PC-3 (cell line): ENCODE results near the gene SMIM33. TPM values are rescaled to one million over a fixed set of nuclear protein-coding genes. Genes with fewer than 3 reads are reported as not detected.
A peak's percentile ranks its signal among the peaks of the same experiment; 100 is the strongest.

Experiments
- ATAC-seq: fragments of 200-7000 bp; cut with Tn5 transposase; 2 replicates; pipeline ENCODE4 v1.9.1; 2020; ENCODE audit warnings: mild to moderate bottlenecking, moderate library complexity
- BruUV-seq: library from RNA; stranded (reverse); fragments of 400-500 nt; replicated peaks from 2 replicates; lab custom pipeline; 2021; lab: Mats Ljungman, UMichigan
- CTCF ChIA-PET: fragments of 300-600 bp; sonication (Branson Sonifier 250); formaldehyde crosslinking; loops from one replicate; lab custom pipeline; 2022; ENCODE audit warnings: antibody characterized with exemption; lab: Charles Lee
- POLR2A ChIA-PET: fragments of 300-600 bp; sonication (Branson Sonifier 250); formaldehyde crosslinking; loops from one replicate; lab custom pipeline; 2022; ENCODE audit warnings: antibody characterized with exemption; ENCODE audit not compliant: unreplicated experiment; lab: Charles Lee
- DNase-seq: peaks from one replicate; pipeline ENCODE4 v3.0.0-alpha.2; 2015
- H2AFZ ChIP-seq: fragments of 300-600 bp; sonication (generic); 2 replicates; pipeline ENCODE4 v1.6.0; 2016; ENCODE audit warnings: antibody characterized with exemption, low read length
- H3F3A ChIP-seq: fragments of 300-600 bp; sonication (generic); one replicate; pipeline ENCODE4 v1.6.0; 2017; ENCODE audit warnings: antibody characterized with exemption, low read length, control low read depth, mild to moderate bottlenecking; ENCODE audit not compliant: unreplicated experiment
- H3K27ac ChIP-seq: fragments of 300-600 bp; sonication (generic); 2 replicates; pipeline ENCODE4 v1.5.1; 2016; ENCODE audit warnings: mild to moderate bottlenecking, low read length
- H3K27me3 ChIP-seq: fragments of 300-600 bp; sonication (generic); 2 replicates; pipeline ENCODE4 v1.6.1; 2016; ENCODE audit warnings: low read length, mixed read lengths
- H3K36me3 ChIP-seq: fragments of 300-600 bp; sonication (generic); 2 replicates; pipeline ENCODE4 v1.6.1; 2016; ENCODE audit warnings: low read depth, mixed run types, low read length, mixed read lengths
- H3K4me1 ChIP-seq: fragments of 300-600 bp; sonication (generic); 2 replicates; pipeline ENCODE4 v1.5.1; 2016; ENCODE audit warnings: low read length; ENCODE audit not compliant: insufficient read depth
- H3K4me2 ChIP-seq: fragments of 300-600 bp; sonication (generic); 2 replicates; pipeline ENCODE4 v1.6.0; 2016; ENCODE audit warnings: low read length
- H3K4me3 ChIP-seq: fragments of 300-600 bp; sonication (generic); 2 replicates; pipeline ENCODE4 v1.5.1; 2016; ENCODE audit warnings: mild to moderate bottlenecking, low read length, mixed read lengths
- H3K79me2 ChIP-seq: fragments of 300-600 bp; sonication (generic); 2 replicates; pipeline ENCODE4 v1.6.1; 2017; ENCODE audit warnings: low read length, mixed read lengths
- H3K9ac ChIP-seq: fragments of 300-600 bp; sonication (generic); 2 replicates; pipeline ENCODE4 v1.6.0; 2016; ENCODE audit warnings: mild to moderate bottlenecking, low read length
- H3K9me2 ChIP-seq: fragments of 300-600 bp; sonication (generic); replicated peaks from 2 replicates; pipeline ENCODE4 v1.6.1; 2016; ENCODE audit warnings: mixed run types, low read length, mixed read lengths
- H3K9me3 ChIP-seq: fragments of 300-600 bp; sonication (generic); 2 replicates; pipeline ENCODE4 v1.6.1; 2016; ENCODE audit warnings: low read length, mixed read lengths
- H4K20me1 ChIP-seq: fragments of 300-600 bp; sonication (generic); 2 replicates; pipeline ENCODE4 v1.6.1; 2016; ENCODE audit warnings: low read length, mixed read lengths
- EZH2 ChIP-seq: fragments of 300-600 bp; sonication (generic); IDR thresholded peaks from one replicate; pipeline ENCODE4 v1.6.1; 2017; ENCODE audit warnings: antibody characterized with exemption, mild to moderate bottlenecking, low read length; ENCODE audit not compliant: unreplicated experiment
- EZH2phosphoT487 ChIP-seq: fragments of 300-600 bp; sonication (generic); IDR thresholded peaks from 2 replicates; pipeline ENCODE4 v1.6.1; 2018; ENCODE audit warnings: mild to moderate bottlenecking, antibody characterized with exemption, low read length, borderline replicate concordance
- intact Hi-C: fragments of 100-400 bp; cut with micrococcal nuclease; formaldehyde crosslinking; loops from 2 replicates; pipeline ENCODE4 v1.9.0; 2023
- total RNA-seq: library from RNA; depleted of rRNA; stranded (reverse); fragments of >200 nt; gene quantifications from 2 replicates; pipeline ENCODE4 v1.2.3, GENCODE V29; 2014; rRNA removed
- TF ChIP-seq, protein P1 (sequence below): fragments of 300-600 bp; sonication (generic); conservative IDR thresholded peaks from 2 replicates; pipeline ENCODE4 v1.5.1; 2017; ENCODE audit warnings: antibody characterized with exemption, low read depth, mild to moderate bottlenecking, low read length

Gene SMIM33
- total RNA-seq, 1 experiment from 2014 or later, result not detected

DNA sequence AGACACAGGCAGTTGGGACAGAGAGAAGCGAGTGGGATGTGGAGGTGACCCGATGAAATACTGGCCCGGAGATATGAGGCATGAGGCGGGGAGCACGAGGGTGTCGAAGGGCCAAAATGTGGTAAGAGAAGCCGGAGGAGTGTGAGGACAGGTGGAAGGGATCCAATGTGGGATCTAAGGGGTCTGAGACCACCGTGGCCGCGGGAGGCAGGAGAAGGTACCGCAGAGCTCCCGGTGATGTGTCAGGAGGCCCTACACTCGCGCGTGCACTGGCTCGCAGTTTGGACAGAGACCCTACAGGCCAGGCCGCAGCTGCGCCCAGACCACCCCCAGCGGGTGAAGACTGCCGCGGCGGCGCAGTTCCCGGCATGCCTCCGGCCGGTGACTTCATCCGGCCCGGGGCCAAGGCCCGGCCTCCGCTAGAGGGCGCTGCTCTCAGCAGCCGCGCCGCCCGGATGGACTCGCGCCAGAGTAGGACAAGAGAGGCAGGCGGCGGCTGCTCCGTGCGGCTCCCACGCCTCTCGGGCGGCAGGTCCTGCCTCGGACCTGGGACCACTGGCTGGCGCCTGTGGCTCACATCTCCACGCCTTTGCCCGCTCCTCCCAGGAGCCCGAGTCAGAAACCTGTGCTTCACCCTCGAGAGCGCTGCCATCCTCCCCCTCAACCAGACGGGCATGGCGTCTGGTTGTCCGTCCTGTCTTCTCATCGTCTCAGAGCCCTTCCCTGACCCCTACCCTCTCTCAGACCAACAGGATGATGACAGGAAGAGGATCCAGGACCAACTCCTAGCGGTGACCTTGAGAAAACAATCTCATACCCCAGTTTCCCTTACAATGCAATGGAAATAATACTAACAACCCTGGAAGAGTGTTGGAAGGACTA lies 47.1 kb downstream of the SMIM33 start:
- no peaks in the 10 kb centered on the region for H3K36me3 ChIP-seq
- H3K9ac ChIP-seq, result peak overlapping the region; percentile 85
- no peaks in the 10 kb centered on the region for H3F3A ChIP-seq
- no peaks in the 10 kb centered on the region for H3K9me2 ChIP-seq
- peak overlapping the region; percentile 100 for H3K4me2 ChIP-seq
- CTCF ChIA-PET, result no interaction called here
- peak overlapping the region; percentile 100 for H2AFZ ChIP-seq
- no peaks in the 10 kb centered on the region for H3K79me2 ChIP-seq
- H3K4me1 ChIP-seq, result peaks cover 11% of the 10 kb centered on the region
- H3K27ac ChIP-seq, result no peak overlapping the region
- H3K27me3 ChIP-seq, result no peaks in the 10 kb centered on the region
- no peaks in the 10 kb centered on the region for H3K9me3 ChIP-seq
- DNase-seq, result peak; percentile 94
- POLR2A ChIA-PET, result no interaction called here
- intact Hi-C loops, result loop anchor here (2.0 kb wide), 1 partner anchor 173 kb away; no protein-coding TSS in a partner anchor
- peak overlapping the region; percentile 77 for H3K4me3 ChIP-seq
- TF ChIP-seq, protein P1, sequence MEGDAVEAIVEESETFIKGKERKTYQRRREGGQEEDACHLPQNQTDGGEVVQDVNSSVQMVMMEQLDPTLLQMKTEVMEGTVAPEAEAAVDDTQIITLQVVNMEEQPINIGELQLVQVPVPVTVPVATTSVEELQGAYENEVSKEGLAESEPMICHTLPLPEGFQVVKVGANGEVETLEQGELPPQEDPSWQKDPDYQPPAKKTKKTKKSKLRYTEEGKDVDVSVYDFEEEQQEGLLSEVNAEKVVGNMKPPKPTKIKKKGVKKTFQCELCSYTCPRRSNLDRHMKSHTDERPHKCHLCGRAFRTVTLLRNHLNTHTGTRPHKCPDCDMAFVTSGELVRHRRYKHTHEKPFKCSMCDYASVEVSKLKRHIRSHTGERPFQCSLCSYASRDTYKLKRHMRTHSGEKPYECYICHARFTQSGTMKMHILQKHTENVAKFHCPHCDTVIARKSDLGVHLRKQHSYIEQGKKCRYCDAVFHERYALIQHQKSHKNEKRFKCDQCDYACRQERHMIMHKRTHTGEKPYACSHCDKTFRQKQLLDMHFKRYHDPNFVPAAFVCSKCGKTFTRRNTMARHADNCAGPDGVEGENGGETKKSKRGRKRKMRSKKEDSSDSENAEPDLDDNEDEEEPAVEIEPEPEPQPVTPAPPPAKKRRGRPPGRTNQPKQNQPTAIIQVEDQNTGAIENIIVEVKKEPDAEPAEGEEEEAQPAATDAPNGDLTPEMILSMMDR, result peak; percentile 92
- no peak for TF ChIP-seq EZH2
- TF ChIP-seq EZH2phosphoT487, result no peak
- TSS peak; percentile 96 for BruUV-seq
- ATAC-seq, result peak; percentile 84
- H4K20me1 ChIP-seq, result no peaks in the 10 kb centered on the region

Other genes starting within 250 kb of the SMIM33 start
- 139 and 162 TPM in 2 replicates for gene MATR3, start 177.3 kb upstream of the SMIM33 start, total RNA-seq
- 35.1 and 39.3 TPM in 2 replicates for gene PAIP2, start 129.2 kb upstream of the SMIM33 start, total RNA-seq
- not detected in 2 replicates for gene SLC23A1, start 87.7 kb upstream of the SMIM33 start, total RNA-seq
- 0.22 and 1.0 TPM in 2 replicates for gene MZB1, start 81.1 kb upstream of the SMIM33 start, total RNA-seq
- gene PROB1, start 75.9 kb upstream of the SMIM33 start, total RNA-seq, result 1.9 and 2.2 TPM in 2 replicates
- gene SPATA24, start 66.9 kb upstream of the SMIM33 start, total RNA-seq, result 1.4 and 3.1 TPM in 2 replicates
- 3.2 and 4.4 TPM in 2 replicates for gene DNAJC18, start 31.5 kb upstream of the SMIM33 start, total RNA-seq
- gene ECSCR, start 8.3 kb upstream of the SMIM33 start, total RNA-seq, result 0.36 TPM in 1 of 2 replicates, not detected in the other
- gene STING1, start 11.8 kb downstream of the SMIM33 start, total RNA-seq, result 6.5 and 12.6 TPM in 2 replicates
- 98.7 and 104 TPM in 2 replicates for gene UBE2D2, start 90.3 kb downstream of the SMIM33 start, total RNA-seq
- 31.1 and 42.4 TPM in 2 replicates for gene CXXC5, start 177.3 kb downstream of the SMIM33 start, total RNA-seq